ENCODE measurements around the gene RASA3. TPM values are rescaled to one million over a fixed set of nuclear protein-coding genes. Genes with fewer than 3 reads are reported as not detected.

RASA3 gene
- total RNA-seq, 1 experiment from 2014 or later: 18.6 TPM

- Histone ChIP-seq H3K9me2 (ENCODE audit: insufficient read depth) (no peaks in the 10 kb centered on the region), H3K4me2 (ENCODE audit: low read length) (no peak overlapping the region), H3K79me2 (ENCODE audit: insufficient read depth, low read length) (no peaks in the 10 kb centered on the region), H3K9me3 (ENCODE audit: control insufficient read depth in 1 of 2, insufficient read depth in 1 of 2, low read depth in 1 of 2, low read length in 2 of 2) (no peaks in the 10 kb centered on the region), H3K27me3 (ENCODE audit: insufficient read depth, low read length) (no peaks in the 10 kb centered on the region), H4K20me1 (ENCODE audit: insufficient read depth) (no peaks in the 10 kb centered on the region), H3K4me3 (replicated peaks in 1 of 2; ENCODE audit: low read depth in 1 of 2, low read length in 2 of 2) (no peak overlapping the region), H2AFZ (ENCODE audit: low read depth, low read length, poor library complexity, severe bottlenecking) (no peak overlapping the region), H3K36me3 (ENCODE audit: control insufficient read depth in 1 of 2, insufficient read depth in 2 of 2, low read length in 2 of 2) (peaks cover 2 to 14% of the 10 kb centered on the region in 2 experiments; a peak in 3 of 4 replicates), H3K27ac (ENCODE audit: low read depth, low read length) (no peak overlapping the region), H3K4me1 (ENCODE audit: control insufficient read depth in 1 of 2, insufficient read depth in 2 of 2, low read length in 2 of 2) (no peaks in the 10 kb centered on the region), H3K9ac (ENCODE audit: low read length) (no peak overlapping the region)
- ATAC-seq (no peak), DNase-seq (ENCODE audit: low read depth, low spot score) (no peak)
- ChIA-PET CTCF (no interaction called here), POLR2A (no interaction called here), RAD21 (ENCODE audit: low non-redundant PET in 1 of 2, low total read pairs in 2 of 2, uncharacterized antibody in 2 of 2, unreplicated experiment in 2 of 2) (no interaction called here)
- no TSS peak for BruUV-seq (replicated peaks)
- TF ChIP-seq, protein P1, sequence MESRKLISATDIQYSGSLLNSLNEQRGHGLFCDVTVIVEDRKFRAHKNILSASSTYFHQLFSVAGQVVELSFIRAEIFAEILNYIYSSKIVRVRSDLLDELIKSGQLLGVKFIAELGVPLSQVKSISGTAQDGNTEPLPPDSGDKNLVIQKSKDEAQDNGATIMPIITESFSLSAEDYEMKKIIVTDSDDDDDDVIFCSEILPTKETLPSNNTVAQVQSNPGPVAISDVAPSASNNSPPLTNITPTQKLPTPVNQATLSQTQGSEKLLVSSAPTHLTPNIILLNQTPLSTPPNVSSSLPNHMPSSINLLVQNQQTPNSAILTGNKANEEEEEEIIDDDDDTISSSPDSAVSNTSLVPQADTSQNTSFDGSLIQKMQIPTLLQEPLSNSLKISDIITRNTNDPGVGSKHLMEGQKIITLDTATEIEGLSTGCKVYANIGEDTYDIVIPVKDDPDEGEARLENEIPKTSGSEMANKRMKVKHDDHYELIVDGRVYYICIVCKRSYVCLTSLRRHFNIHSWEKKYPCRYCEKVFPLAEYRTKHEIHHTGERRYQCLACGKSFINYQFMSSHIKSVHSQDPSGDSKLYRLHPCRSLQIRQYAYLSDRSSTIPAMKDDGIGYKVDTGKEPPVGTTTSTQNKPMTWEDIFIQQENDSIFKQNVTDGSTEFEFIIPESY (IDR thresholded peaks at IDR 0.05; ENCODE audit: extremely low read depth, insufficient replicate concordance, low read length): no peak
- TF ChIP-seq SRF (IDR thresholded peaks at IDR 0.05; ENCODE audit: low read depth) (no peak), REST (IDR thresholded peaks at IDR 0.05; ENCODE audit: low read depth) (no peak), YY1 (IDR thresholded peaks at IDR 0.05; ENCODE audit: extremely low read depth, insufficient replicate concordance, low read depth, low read length) (no peak), EGR1 (IDR thresholded peaks at IDR 0.05; ENCODE audit: low read depth) (no peak), EZH2phosphoT487 (IDR thresholded peaks at IDR 0.05; ENCODE audit: borderline replicate concordance) (no peak), ATF3 (IDR thresholded peaks at IDR 0.05) (no peak), EZH2 (IDR thresholded peaks at IDR 0.05) (no peak), JUND (IDR thresholded peaks at IDR 0.05) (no peak)
- intact Hi-C loops (cut with micrococcal nuclease): no loop called here
These were observed 141.2 kb downstream of the RASA3 start for GRCh38 chr13:113991191-113991669.

All from HCT116 (cell line).